HuH-7 (cell line): ENCODE measurements around the gene FAP.

Experiments used
- DNase-seq: peaks from one replicate; pipeline ENCODE4 v3.0.0; 2011; ENCODE audit warnings: low spot score

Gene FAP

GRCh38 chr2:162185541-162186232 lies 57.6 kb downstream of the FAP start:
- no peak for DNase-seq

- no peak for DNase-seq
Measured at GRCh38 chr2:162184821-162185450, 58.3 kb downstream of the FAP start.

DNA sequence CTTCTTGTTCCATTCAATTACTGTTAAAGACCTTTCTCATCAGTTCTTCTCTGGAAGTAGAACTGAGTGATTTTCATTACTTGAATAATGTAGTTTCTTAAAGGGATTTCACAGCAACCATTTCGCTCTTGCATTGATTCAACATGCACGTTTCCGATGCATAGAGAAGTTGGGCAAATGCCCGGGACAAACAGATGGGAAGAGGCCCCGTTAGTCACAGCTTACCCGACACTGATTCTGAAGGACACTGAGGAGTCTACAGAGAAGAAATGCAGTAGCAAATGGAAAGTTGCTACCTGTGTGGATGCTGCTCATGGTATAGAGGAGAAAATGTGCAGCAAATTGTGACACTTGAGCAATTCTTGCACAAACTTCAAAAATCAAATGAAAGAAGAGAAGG lies 58.9 kb downstream of the FAP start:
- no peak for DNase-seq

- no peak for DNase-seq
Measured at GRCh38 chr2:162182395-162182794, 60.9 kb downstream of the FAP start.

GRCh38 chr2:162177301-162177700 lies 65.9 kb downstream of the FAP start:
- no peak for DNase-seq

GRCh38 chr2:162175714-162176113 lies 67.5 kb downstream of the FAP start:
- no peak for DNase-seq

GRCh38 chr2:162174746-162175145 lies 68.5 kb downstream of the FAP start:
- DNase-seq, result no peak

DNA sequence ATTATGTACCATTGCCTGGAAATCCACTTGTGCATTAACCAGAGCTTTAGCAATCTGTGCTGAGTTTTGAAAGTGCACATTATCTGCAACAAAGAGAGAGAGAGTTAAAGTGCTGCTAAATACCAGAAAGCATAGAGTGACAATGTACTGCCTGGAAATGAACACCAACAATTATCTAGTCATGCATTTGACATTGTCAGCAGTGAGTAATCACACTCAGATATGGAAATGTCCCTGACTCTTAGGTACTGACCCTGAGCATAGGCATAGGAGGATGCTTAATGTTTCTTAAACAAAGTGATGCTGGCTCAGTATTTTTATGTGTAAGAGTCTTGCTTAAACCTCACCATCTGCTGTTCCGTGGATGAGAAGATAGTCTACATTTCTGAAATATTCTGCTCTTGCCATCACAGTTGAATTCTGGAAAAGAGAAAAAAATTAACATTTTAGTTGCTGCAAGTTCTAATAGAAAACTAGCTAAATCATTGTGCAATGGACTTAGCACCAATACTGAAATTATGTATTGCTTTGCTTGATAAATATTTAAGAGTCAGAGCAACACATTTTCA lies 70.4 kb downstream of the FAP start:
- no peak for DNase-seq

DNA sequence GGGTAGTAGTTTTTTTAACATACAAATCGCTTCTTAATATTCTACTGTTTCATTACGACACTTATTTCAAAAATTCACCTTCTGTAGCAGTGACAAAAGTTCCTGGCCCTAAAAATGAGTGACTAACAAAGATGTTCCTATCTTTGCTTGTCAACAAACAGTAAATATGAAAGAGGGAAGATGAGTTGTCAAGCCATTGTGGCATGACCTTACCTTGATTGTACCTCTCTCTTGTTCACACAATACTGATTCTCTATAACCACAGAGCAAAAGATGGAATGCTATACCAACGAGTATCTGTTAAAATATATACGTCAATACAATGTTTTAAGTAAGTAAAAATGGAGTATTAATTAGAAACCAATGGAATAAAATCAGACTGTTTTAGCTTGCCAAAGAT lies 76.5 kb downstream of the FAP start:
- no peak for DNase-seq

GRCh38 chr2:162166174-162166573 lies 77.1 kb downstream of the FAP start:
- no peak for DNase-seq

DNA sequence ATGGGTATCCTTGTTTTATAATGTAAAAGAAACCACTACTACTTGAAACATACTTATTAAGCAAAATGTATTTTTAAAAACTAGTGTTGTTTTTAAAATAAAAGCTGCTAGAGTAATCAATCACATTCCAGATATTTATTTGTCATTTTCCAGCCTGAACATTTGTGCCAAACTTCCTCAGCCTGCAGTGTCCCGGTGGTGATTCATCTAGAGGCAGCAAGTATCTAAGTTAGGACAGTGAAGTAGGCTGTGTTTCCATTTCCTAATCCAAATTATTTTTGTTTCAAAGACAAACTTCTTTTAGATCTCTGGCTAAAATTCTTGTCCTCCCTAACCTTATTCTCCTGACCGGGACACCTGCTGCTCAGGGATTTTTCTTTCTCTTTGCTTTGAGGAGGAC lies 78.4 kb downstream of the FAP start:
- DNase-seq, result no peak

DNA sequence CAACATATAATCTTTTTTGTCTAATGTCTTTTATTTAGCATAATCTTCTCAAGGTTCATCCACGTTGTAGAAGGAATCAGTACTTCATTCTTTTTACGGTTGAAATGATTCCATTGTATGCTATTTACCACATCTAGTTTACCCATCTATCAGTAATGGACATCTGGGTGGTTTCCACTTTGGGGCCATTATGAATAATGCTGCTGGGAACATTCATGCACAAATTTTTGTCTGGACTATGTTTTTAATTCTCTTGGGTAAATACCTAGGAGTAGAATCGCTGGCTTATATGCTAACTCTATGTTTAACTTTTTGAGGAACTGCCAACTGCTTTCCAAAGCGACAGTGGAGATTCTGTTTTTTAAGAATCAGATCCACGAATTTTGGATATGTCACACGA lies 83.8 kb downstream of the FAP start:
- DNase-seq, result no peak

DNA sequence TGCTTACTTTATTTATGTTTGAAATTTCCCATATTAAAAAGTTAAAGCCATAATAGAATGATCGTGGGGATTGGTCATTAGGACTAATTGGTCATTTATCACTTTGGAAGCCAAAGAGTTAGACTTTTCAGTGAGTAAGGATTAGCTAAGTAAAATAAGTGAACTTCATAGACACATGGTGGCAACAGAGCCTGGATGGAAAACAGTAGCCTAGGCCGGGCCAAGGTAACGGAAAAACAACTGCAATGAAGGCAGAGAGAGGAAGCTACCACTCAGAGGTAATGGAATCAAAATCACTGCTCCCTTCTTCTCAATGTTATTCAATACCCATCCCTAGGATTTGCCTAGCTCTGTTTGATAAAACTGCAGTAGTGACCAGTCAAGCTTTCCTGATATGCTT lies 87.1 kb downstream of the FAP start:
- no peak for DNase-seq

DNA sequence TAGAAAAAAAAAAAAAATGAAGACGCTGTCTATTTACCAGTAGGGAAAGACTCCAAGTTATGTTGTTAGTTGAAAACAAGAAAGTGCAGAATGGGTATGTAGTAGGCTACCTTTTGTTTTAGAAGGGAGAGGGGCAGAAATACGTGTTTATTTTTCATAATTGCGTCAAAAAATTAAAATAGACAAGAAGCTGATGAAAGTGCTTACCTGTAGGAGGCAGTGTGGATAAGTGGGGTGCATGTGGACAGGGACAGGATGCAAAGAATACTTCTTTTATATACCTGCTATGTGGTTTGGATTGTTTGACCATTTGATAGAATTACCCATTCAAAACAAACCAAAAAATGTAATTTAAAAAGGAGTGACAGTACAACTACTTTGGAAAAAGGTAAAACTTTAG lies 88.2 kb downstream of the FAP start:
- no peak for DNase-seq

GRCh38 chr2:162153608-162154224 lies 89.5 kb downstream of the FAP start:
- peak; percentile 16 for DNase-seq

GRCh38 chr2:162152147-162152546 lies 91.1 kb downstream of the FAP start, which contains the start of gene GCG:
TSS of gene GCG (minus strand) at chr2:162152247. CDS start at chr2:162149178, 3,069 bp downstream.
- DNase-seq, result no peak

DNA sequence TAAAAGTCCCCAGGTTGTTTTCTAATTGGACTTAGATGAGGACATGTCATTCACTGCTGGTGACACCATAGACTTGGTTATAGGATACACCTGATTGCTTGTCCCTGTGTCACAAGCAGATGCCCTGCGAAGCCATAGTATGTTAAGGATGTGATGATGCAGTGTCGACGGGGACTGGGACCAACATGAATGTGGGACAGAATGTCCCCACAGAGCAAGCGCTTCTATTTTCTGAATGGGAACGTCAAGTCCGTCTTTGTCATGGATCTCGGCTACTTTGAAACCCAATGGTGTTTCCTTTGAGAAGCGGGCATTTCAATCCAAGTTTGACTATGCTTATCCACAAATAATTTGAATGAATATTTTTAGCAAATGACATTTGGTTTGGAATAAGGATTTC lies 93.3 kb downstream of the FAP start:
- no peak for DNase-seq

DNA sequence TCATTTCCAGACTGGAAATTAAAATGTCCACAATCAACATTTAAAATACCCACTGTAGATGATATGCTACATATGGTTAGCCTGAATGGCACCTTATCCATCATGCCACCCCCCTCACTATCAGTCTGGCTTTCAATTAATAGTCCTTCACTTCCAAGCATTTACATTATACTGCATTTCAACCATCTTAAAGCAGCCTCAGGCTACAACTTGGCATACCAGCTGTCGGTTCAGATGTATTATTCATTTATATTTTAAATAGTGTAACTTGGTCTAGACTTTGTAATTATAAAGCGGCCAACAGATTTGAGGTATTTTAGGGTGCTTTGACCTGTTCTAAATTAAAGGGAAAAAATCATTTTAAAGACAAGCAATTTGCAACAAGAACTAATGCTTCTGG lies 93.8 kb downstream of the FAP start:
- DNase-seq, result no peak

DNA sequence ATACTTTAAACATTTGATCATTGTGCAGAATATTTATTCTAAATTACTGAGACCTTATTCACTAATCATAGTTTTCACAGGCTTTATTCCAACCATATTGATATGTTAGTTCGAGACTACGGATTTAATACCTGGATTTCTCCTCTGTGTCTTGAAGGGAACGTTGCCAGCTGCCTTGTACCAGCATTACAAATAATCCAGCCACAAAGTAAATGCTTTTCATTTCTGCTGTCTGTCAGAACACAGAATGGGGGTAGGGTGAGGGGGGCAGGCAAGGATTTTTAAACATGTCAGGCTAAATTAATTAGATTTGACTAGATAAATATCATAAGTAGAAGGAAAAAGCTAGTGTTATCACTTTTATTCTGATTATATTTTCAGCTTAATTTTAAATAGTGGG lies 94.3 kb downstream of the FAP start:
- DNase-seq, result no peak

DNA sequence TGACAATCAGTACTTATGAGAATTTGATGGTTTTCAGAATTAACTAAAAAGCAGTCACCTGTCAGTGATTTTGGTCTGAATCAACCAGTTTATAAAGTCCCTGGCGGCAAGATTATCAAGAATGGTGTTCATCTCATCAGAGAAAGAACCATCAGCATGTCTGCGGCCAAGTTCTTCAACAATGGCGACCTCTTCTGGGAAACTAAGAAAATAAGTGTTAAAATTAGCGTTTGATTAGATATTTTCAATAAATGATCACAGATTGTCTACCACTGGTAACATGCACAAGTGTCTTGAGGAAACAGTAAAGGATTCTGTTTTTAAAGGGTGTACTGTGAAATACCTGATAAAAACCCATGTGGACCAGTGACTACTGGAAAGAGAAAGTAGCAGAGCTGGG lies 99.3 kb downstream of the FAP start:
- DNase-seq, result no peak

GRCh38 chr2:162138310-162138709 lies 104.9 kb downstream of the FAP start:
- no peak for DNase-seq

DNA sequence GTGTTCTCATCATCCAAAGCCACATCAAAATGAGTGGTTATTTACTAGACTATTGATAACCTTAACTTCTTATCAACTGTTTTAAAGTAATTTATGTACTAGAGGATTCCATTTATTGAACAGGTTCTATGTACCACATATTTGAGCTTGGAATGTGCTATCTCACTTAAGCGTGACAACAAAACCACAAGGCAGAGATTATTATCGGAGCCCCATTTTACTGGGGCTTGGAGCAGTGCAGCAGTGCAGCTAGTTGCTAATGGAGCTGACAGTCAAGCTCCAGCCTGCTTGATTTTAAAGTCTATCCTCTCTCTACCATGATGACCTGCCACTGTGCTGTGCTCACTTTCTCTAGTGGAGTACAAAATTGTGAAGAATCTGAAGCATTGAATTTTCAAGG lies 115.8 kb downstream of the FAP start:
- DNase-seq, result no peak

GRCh38 chr2:162126527-162126926 lies 116.7 kb downstream of the FAP start:
- no peak for DNase-seq
